CD4-positive, alpha-beta T cell treated with Interleukin-4 for 4 hours (primary cell): Measurements from ENCODE around the gene PADI1.
"Not testable (repeated sequence)": the region's sequence is repeated elsewhere in the genome, so short reads cannot be mapped to it uniquely, and the experiment has no call there.

Experiments
- DNase-seq: peaks from one replicate; pipeline ENCODE4 v3.0.0-alpha.2; 2020

The PADI1 gene

GRCh38 chr1:17218939-17219338, 14.0 kb downstream of the PADI1 start:
- DNase-seq: no peak

DNA sequence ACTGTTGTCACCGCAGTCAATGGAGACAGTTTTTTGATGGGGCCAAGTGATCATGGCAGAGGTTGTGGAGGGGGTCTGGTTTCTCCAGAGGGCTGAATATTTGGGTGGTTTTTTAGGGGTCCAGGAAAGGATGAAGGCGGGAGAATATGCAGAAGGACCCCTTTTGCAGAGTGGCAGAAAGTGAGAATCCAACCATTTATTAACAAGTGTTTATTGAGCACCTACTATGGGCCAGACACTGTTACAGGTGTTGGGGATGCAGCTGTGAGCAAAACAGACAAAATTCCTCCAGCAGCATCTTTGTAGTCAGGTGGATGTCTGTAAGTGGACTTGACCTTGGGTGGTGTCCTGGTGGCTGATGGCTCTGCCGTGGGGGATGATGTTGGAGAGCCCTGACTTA, 15.4 kb downstream of the PADI1 start:
- DNase-seq: no peak

GRCh38 chr1:17222557-17222956, 17.6 kb downstream of the PADI1 start:
- DNase-seq: no peak

DNA sequence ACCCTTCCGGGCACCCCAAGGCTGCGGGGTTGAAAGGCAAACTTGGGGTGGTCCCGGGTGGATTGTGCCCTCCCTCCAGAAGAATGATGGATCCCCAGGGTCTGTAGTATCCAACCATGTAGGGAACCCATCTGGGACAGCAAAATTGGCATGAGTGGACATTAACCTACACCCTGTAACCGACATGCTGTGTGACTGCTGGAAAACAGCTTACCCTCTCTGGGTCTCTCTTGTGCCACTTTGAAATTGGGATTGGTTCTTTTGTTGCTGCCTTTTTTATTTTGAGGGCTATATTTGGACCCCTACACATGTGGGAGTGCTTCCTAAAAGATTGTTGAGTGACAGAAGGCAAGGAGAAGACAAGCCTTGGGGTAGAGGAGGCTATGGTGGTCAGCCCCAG, 19.5 kb downstream of the PADI1 start:
- no peak for DNase-seq

- DNase-seq: no peak
Measured at GRCh38 chr1:17225140-17225539, 20.2 kb downstream of the PADI1 start.

- no peak for DNase-seq
Measured at GRCh38 chr1:17227358-17227915, 22.5 kb downstream of the PADI1 start.

DNA sequence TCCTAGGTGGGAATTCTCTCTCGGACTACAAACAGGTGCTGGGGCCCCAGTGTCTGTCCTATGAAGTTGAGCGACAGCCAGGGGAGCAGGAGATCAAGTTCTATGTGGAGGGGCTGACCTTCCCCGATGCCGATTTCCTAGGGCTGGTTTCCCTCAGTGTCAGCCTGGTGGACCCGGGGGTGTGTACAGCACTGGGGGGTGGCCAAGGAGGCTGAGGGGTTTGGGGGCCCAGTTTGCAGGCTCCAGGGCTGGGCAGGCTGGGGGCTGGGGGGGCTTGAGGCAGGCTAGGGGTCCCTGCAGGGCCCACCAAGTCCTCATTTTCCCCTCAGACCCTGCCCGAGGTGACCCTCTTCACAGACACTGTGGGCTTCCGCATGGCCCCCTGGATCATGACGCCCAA, 23.7 kb downstream of the PADI1 start:
- DNase-seq: no peak

- no peak for DNase-seq
Measured at GRCh38 chr1:17229379-17229778, 24.5 kb downstream of the PADI1 start.

DNA sequence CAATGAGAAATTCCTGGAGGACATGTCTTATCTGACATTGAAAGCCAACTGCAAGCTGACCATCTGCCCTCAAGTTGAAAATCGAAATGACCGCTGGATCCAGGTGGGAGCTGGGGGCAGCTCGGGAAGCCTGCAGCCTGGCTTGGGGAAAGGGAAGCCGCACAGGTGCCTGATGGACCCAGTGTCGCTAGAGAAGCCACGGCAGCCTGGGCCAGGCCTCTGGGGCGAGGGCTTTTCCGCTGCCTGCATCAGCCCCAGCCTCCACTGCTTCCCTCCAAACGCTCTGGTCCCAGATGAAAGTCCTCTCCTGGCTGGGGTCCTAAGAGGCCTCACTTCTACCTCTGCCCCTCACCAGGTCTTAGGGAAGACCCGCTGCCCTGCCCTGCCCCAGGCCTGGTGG, 25.2 kb downstream of the PADI1 start:
- DNase-seq: no peak

DNA sequence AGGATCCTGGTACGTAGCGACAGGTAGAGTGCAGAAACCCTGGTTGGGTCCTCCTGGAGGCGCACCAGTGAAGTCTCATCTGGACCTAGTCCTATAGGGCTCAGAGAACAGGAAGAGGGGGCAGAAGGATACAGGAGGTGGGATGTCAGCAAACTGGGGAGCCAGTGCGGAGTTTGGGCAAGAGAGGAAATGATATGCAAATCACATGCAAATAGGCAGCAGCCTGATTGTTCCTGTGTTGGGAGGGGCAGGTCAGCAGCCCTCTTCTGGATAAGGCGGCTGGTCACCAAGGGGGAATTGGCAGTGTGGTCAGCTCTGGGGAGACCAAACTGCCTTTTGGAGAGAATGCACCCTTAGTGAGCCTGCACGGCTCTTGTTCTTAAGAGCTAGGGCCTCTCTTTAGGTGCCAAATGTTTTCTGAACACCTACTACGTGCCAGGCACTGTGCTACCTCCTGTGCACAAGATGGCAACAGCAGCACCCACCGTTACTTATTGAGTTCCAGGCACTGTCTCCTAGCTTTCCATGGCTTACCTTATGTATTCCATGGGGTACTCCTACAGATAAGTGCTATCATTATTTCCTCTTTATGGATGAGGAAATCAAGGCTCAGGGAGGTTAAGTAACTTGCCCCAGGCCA, 25.9 kb downstream of the PADI1 start:
- no peak for DNase-seq

DNA sequence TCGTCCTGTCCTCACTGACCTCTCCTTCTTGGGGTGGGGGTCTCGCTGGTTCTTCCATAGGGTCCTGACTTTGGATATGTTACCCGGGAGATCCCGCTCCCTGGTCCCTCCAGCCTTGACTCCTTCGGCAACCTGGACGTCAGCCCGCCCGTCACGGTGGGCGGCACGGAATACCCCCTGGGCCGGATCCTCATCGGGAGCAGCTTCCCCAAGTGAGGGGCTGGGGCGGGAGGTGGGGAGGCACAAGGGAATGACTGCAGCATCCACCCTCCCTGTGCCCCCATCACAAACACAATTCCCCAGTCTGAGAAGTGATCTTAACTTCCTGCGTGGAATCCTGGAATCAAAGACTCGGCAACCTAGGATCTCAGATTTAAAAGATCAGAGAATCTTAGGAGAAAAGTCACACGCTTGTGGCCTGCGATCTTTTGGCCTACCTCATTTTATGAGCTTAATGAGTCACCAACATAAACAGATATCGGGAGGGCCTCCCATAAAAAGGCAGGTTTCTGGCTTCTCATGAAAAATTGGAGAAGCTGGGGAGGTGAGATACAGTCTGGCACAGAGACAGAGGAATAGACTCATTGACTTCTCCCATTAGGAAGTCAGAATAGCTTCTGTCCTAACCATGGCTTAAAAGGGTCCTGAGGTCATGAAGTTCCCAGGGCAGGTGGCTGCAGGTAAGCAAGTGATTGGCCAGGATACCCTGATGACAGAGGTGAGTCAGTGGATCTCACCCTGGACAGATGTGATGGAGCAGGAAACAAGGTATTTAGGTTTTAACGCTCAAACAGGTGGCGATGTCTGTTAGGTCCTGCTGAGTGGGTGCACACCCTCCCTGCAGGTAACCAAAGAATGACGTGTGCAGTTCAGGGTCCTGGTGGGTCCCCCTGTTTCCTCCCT, 28.1 kb downstream of the PADI1 start:
- DNase-seq: no peak

- DNase-seq: no peak
Measured at GRCh38 chr1:17233675-17234320, 28.9 kb downstream of the PADI1 start.

DNA sequence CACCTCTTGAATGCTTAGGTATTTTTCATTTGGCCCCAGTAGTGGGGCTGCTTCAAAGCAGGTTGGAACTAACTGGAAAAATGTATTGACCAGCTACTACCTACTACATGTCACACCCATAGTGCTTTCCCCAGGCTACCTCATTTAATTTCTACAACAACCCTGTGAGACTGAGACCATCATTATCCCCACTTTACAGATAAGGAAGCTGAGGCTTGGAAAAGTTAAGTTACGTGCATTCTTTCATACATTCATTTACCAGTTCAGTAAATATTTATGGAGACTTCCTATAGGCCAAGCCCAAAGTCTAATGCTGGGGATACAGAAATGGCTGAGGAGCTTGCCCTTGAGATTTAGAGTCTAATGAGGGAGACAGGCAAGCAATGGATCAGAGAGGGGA, 29.5 kb downstream of the PADI1 start:
- DNase-seq: no peak

DNA sequence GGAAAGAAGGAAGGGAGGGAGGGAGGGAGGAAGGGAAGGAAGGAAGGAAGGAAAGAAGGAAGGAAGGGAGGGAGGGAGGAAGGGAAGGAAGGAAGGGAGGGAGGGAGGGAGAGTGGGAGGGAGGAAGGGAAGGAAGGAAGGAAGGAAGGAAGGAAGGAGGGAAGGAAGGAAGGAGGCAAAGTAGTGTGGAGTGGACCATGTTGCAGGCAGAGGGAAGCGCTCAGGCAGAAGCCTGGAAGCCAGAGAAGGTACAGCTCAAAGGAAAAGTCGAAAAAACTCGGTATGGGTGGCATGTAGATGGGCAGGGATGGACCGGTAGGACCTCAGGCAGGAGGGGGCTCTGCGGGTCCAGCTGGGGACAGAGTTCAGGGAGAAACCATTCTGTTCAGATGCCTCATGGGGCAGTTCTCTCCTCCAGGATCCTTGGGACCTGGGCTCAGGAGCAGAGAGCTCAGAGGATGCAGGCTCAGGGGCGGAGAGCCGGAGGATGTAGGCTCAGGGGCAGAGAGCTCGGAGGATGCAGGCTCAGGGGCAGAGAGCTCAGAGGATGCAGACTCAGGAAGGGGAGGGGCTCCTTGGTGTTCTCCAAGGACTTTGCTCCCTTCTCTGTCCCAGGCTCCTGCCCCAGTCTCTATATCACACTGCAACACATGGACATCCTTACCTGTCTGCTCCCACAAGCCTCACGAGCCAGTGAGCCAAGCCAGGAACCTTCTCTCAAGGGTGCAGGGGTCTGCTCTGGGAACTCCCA, 30.4 kb downstream of the PADI1 start:
- no peak for DNase-seq

DNA sequence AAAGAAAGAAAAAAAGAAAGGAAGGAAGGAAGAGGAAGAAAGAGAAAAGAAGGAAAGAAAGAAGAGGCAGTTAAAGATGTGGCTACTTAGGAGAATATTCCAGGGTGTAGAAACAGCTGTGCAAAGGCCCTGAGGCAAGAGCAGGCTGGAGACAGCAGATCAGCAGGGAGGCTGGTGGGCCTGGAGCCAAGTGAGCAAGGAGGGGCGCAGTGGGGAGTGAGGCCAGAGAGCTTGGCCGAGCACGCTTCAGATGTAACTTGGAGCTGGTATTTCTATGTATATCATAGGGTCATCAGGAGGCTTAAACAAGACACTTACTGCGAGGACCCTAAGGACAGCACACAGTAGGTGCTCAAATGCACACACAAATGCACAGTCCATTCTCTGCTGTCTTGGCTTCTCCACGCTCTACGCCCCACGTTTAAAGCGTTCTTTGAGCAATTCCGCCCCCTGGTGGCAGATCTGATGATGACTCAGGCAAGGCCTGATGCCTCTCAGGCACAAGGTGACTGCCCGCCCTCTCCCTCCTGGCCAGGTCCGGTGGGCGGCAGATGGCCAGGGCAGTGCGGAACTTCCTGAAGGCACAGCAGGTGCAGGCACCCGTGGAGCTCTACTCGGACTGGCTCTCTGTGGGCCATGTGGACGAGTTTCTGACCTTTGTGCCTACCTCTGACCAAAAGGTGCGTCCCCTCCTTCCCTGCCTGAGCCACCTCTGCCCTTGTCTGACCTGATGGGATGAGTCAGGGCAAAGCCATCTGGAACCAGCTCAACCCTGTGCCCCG, 32.0 kb downstream of the PADI1 start:
- peak; percentile 75 for DNase-seq

DNA sequence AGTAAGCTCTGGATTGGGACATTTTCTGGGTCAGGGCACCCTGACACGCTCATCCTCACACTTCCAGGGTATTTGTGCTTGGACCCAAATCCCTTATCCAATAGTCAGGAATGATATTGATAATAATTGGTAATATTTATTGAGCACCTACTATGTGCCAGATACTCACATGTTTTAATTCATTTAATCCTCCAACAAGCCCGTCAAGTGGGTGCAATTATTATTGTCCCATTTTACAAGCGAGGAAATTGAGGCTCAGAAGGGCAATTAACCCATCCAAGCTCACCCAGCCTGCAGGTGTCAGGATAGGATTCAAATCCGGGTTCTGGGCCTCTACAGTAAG, 32.6 kb downstream of the PADI1 start:
- no peak for DNase-seq

GRCh38 chr1:17239420-17239819, 34.5 kb downstream of the PADI1 start:
- peak; percentile 8 for DNase-seq

DNA sequence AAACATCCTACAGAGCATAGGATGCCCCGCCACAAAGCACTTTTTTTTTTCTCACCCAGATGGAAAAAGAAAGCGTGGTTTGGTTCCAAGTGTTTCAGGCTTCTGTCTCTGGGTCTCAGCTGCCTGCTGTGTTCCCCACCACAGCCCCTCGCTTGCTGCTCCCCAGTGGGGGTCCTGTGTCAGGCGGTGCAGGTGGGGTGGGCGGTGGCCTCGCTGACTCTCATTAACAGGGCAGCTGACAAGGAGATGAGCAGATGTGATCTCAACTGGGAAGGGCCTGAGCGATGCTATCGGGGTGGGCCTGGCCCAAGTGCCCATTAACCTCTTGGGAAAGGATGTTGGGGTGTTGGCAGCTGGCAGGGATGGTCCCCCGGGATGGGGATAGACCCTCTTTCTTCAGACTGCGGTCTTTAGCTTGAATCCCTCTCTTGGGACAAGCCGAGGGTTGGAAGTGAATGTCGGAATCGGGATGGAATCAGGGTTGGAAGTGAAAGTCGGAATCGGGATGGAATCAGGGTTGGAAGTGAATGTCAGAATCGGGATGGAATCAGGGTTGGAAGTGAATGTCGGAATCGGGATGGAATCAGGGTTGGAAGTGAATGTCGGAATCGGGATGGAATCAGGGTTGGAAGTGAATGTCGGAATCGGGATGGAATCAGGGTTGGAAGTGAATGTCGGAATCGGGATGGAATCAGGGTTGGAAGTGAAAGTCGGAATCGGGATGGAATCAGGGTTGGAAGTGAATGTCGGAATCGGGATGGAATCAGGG, 36.3 kb downstream of the PADI1 start:
- DNase-seq: not testable (repeated sequence)

DNA sequence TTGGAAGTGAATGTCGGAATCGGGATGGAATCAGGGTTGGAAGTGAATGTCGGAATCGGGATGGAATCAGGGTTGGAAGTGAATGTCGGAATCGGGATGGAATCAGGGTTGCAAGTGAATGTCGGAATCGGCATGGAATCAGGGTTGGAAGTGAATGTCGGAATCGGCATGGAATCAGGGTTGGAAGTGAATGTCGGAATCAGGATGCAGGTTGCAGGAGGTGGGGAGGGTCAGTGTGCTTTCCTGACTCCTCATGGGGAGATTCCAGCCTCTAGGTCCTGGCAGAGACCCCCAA, 36.8 kb downstream of the PADI1 start:
- DNase-seq: not testable (repeated sequence)

DNA sequence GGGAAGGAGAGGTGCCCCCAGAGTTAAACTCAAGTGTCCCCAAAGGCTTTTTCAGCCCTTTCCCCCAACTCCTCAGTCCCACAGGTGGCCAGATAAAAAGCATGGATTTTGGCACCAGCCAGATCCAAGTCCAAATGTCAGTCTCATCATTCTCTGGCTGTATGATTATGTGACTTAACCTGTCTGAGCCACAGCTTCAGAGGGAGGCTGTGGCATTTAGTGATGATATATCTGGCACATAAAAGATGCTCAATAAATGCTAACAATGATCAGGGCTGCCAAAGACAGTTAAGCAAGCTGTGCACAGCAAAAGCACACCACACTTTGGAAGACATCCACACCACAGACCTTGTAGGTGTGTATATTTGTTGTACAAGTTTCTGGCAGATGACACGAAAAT, 38.3 kb downstream of the PADI1 start:
- no peak for DNase-seq
